Measurements from ENCODE around the gene FOXO6. TPM values are rescaled to one million over a fixed set of nuclear protein-coding genes. Genes with fewer than 3 reads are reported as not detected.

The FOXO6 gene
- total RNA-seq, 1 donor from 2014 or later: 2.1 TPM

DNA sequence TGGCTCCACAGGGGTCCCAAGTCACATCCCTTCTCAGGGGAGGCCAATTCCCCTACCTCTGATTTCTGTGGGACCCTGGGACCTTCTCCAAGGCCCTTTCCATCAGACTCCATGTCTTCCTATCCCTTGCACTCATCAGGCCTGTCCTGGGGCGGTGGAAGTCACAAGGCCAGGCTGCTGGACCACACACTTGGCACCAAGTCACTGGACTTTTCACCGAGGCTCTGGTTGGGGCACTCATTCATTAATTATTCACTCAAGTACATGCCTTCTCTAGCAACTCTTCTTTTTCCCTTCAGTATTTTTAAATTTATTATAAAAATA is 11.2 kb upstream of the FOXO6 start:
- intact Hi-C loops (cut with micrococcal nuclease): no loop called here
- Histone ChIP-seq H3K36me3 (no peaks in the 10 kb centered on the region), H3K27me3 (ENCODE audit: low read depth) (no peaks in the 10 kb centered on the region), H3K27ac (replicated peaks) (no peak overlapping the region), H3K9me3 (replicated peaks) (no peaks in the 10 kb centered on the region), H3K4me1 (no peaks in the 10 kb centered on the region), H3K4me3 (no peak overlapping the region)
- TF ChIP-seq, protein P1, sequence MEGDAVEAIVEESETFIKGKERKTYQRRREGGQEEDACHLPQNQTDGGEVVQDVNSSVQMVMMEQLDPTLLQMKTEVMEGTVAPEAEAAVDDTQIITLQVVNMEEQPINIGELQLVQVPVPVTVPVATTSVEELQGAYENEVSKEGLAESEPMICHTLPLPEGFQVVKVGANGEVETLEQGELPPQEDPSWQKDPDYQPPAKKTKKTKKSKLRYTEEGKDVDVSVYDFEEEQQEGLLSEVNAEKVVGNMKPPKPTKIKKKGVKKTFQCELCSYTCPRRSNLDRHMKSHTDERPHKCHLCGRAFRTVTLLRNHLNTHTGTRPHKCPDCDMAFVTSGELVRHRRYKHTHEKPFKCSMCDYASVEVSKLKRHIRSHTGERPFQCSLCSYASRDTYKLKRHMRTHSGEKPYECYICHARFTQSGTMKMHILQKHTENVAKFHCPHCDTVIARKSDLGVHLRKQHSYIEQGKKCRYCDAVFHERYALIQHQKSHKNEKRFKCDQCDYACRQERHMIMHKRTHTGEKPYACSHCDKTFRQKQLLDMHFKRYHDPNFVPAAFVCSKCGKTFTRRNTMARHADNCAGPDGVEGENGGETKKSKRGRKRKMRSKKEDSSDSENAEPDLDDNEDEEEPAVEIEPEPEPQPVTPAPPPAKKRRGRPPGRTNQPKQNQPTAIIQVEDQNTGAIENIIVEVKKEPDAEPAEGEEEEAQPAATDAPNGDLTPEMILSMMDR (IDR thresholded peaks at IDR 0.05; ENCODE audit: borderline replicate concordance): no peak
- DNase-seq: no peak

DNA sequence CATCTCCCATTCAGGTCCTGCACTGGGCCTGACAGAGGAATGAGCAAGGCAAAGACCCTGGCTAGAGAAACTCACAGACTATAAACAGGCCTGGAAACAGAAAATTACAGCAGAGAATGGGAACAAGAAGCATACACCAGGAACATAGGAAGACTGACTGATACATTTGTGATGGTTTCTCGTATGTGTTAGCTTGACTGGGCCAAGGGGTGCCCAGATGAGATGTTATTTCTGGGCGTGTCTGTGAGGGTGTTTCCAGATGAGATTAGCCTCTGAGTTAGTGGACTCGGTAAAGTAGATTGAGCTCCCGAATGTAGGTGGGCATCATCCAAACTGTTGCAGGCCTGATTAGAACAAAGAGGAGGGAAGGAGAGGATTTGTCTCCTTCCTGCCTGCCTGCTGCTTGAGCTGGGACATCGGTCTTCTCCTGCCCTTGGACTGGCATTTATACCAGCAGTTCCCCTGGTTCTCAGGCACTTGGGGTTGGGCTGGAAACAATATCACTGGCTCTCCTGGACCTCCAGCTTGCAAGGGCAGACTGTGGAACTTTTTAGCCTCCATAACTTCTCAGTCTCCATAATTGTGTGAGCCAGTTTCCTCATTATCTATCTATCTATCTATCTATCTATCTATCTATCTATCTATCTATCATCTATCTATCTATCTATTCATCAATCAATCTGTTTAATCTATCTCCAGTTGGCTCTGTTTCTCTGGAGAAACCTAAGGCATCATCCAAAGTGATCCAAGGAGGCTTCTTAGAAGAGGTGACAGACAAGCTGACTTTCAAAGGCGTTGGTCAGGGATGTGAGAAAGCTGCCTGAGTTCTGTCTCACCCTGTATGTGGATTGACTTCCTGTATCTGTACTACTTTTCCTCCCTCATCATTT is 9.7 kb upstream of the FOXO6 start:
- H3K27me3 ChIP-seq (ENCODE audit: low read depth): no peaks in the 10 kb centered on the region
- H3K4me3 ChIP-seq: no peak overlapping the region
- DNase-seq: no peak
- H3K9me3 ChIP-seq (replicated peaks): no peaks in the 10 kb centered on the region
- no peaks in the 10 kb centered on the region for H3K36me3 ChIP-seq
- intact Hi-C loops (cut with micrococcal nuclease): no loop called here
- TF ChIP-seq, protein P1 (IDR thresholded peaks at IDR 0.05; ENCODE audit: borderline replicate concordance): no peak
- H3K27ac ChIP-seq (replicated peaks): no peak overlapping the region
- no peaks in the 10 kb centered on the region for H3K4me1 ChIP-seq

DNA sequence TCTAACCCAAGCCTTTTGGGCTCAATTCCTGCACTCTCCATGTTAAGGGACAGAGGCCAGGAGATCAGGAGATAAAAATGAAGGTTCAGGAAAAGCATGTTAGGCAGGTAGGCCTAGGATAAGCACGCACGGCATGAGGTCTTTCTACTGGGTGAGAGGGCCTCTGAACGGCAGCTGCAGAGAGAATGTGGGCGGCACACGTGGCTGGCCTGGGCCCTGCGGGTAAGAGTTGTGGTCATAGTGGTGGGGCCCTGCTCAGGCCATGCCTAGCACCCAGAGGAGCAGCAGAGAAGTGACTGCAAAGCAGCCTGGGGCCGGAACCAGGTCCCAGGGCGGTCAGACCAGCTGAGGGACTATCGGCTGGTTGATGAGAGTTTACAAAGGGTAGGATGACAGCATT is 7.5 kb upstream of the FOXO6 start:
- intact Hi-C loops (cut with micrococcal nuclease): no loop called here
- Histone ChIP-seq H3K4me3 (no peak overlapping the region), H3K4me1 (peaks cover 21% of the 10 kb centered on the region), H3K9me3 (replicated peaks) (no peaks in the 10 kb centered on the region), H3K27me3 (ENCODE audit: low read depth) (no peaks in the 10 kb centered on the region), H3K36me3 (no peaks in the 10 kb centered on the region), H3K27ac (replicated peaks) (no peak overlapping the region)
- DNase-seq: no peak
- TF ChIP-seq, protein P1 (IDR thresholded peaks at IDR 0.05; ENCODE audit: borderline replicate concordance): no peak

DNA sequence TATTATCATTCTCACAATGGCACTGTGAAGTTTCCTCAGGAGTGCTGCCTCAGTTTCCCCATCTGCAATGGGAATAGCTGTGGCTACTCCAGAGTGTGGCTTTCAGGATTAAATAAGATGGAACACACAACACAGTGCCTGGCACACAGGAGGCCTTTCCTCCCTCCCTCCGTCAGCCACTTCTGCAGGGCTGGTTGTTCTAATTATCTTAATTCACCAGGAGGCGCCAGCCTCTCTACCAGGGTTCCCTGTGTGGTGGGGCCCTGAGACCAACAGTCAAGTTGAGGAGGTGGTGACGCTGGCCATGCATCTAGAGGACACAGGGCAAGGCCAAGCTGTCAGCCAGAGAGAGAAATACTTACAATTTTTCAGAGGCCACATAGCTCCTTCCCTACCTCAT is 6.3 kb upstream of the FOXO6 start:
- DNase-seq: no peak
- Histone ChIP-seq H3K27ac (replicated peaks) (no peak overlapping the region), H3K36me3 (no peaks in the 10 kb centered on the region), H3K27me3 (ENCODE audit: low read depth) (no peaks in the 10 kb centered on the region), H3K4me1 (peaks cover 33% of the 10 kb centered on the region), H3K4me3 (no peak overlapping the region), H3K9me3 (replicated peaks) (no peaks in the 10 kb centered on the region)
- TF ChIP-seq, protein P1 (IDR thresholded peaks at IDR 0.05; ENCODE audit: borderline replicate concordance): no peak
- intact Hi-C loops (cut with micrococcal nuclease): no loop called here

DNA sequence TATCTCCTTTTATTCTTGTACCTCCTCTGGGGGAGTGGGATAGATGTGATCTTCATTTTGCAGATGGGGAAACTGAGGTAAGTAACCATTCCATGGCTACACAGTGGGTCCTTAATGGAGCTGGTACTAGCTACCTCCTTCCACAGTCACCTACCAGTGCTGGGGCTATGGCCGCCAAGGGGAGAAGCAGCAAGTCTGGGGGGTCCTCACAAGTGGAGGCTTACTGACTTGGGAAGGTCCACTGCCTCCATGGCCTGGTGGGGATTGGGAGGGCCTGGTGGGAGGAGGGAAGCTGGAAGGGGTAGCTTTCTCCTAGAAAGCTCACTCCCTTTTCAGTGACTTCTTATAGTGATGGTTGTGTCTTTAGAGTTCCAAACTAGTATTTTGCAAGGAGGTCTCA is 5.9 kb upstream of the FOXO6 start:
- Histone ChIP-seq H3K4me3 (no peak overlapping the region), H3K4me1 (peaks cover 37% of the 10 kb centered on the region), H3K9me3 (replicated peaks) (no peaks in the 10 kb centered on the region), H3K36me3 (no peaks in the 10 kb centered on the region), H3K27me3 (ENCODE audit: low read depth) (no peaks in the 10 kb centered on the region), H3K27ac (replicated peaks) (no peak overlapping the region)
- no peak for DNase-seq
- TF ChIP-seq, protein P1 (IDR thresholded peaks at IDR 0.05; ENCODE audit: borderline replicate concordance): no peak
- intact Hi-C loops (cut with micrococcal nuclease): no loop called here
